Measurements from ENCODE around the gene SLC6A7. TPM values are rescaled to one million over a fixed set of nuclear protein-coding genes. Genes with fewer than 3 reads are reported as not detected.
A peak's percentile ranks its signal among the peaks of the same experiment; 100 is the strongest.

SLC6A7 gene
- total RNA-seq, 2 donors from 2014 or later: 0.14 to 0.19 TPM

GRCh38 chr5:150154618-150155128 lies 35.2 kb upstream of the SLC6A7 start:
- intact Hi-C loops (cut with DNase I): no loop called here
- no peak for DNase-seq (ENCODE audit: low spot score)

- DNase-seq (ENCODE audit: low spot score): peak; percentile 96
- intact Hi-C loops (cut with DNase I): no loop called here
Observed at GRCh38 chr5:150155258-150156026, 34.4 kb upstream of the SLC6A7 start, which contains the start of gene PDGFRB. Gene PDGFRB, minus strand, starts transcription at chr5:150155845. Its CDS starts 18,798 bp downstream, at chr5:150137047.

- intact Hi-C loops (cut with DNase I): no loop called here
- DNase-seq (ENCODE audit: low spot score): no peak
Observed at GRCh38 chr5:150156027-150156368, 33.9 kb upstream of the SLC6A7 start.

- intact Hi-C loops (cut with DNase I): no loop called here
- DNase-seq (ENCODE audit: low spot score): no peak
Observed at GRCh38 chr5:150156540-150156939, 33.3 kb upstream of the SLC6A7 start.

GRCh38 chr5:150157168-150157567 lies 32.7 kb upstream of the SLC6A7 start:
- DNase-seq (ENCODE audit: low spot score): no peak
- intact Hi-C loops (cut with DNase I): no loop called here

- DNase-seq (ENCODE audit: low spot score): no peak
- intact Hi-C loops (cut with DNase I): no loop called here
Observed at GRCh38 chr5:150158170-150158949, 31.5 kb upstream of the SLC6A7 start.

GRCh38 chr5:150159031-150159430 lies 30.8 kb upstream of the SLC6A7 start:
- intact Hi-C loops (cut with DNase I): no loop called here
- DNase-seq (ENCODE audit: low spot score): no peak

- no peak for DNase-seq (ENCODE audit: low spot score)
- intact Hi-C loops (cut with DNase I): loop anchor here in 1 of 2 donors (5.0 kb wide), 1 partner anchor 58 kb away; no protein-coding TSS in a partner anchor
Observed at GRCh38 chr5:150159741-150160179, 30.1 kb upstream of the SLC6A7 start.

- no peak for DNase-seq (ENCODE audit: low spot score)
- intact Hi-C loops (cut with DNase I): loop anchor here in 1 of 2 donors (1.0 to 5.0 kb wide), 2 partner anchors 28 to 57 kb away; no protein-coding TSS in a partner anchor
Observed at GRCh38 chr5:150160448-150161081, 29.3 kb upstream of the SLC6A7 start.

GRCh38 chr5:150161242-150162141 lies 28.4 kb upstream of the SLC6A7 start:
- intact Hi-C loops (cut with DNase I): loop anchor here (1.0 to 5.0 kb wide), 3 partner anchors 29 to 56 kb away; no protein-coding TSS in a partner anchor
- peak; percentile 96 for DNase-seq (ENCODE audit: low spot score)

- intact Hi-C loops (cut with DNase I): loop anchor here (2.0 to 5.0 kb wide), 2 partner anchors 55 kb away; no protein-coding TSS in a partner anchor
- DNase-seq (ENCODE audit: low spot score): no peak
Observed at GRCh38 chr5:150162142-150162513, 27.7 kb upstream of the SLC6A7 start.

- intact Hi-C loops (cut with DNase I): loop anchor here (2.0 to 5.0 kb wide), 2 partner anchors 54 kb away; no protein-coding TSS in a partner anchor
- DNase-seq (ENCODE audit: low spot score): no peak
Observed at GRCh38 chr5:150163035-150163434, 26.8 kb upstream of the SLC6A7 start.

- intact Hi-C loops (cut with DNase I): loop anchor here (2.0 to 5.0 kb wide), 2 partner anchors 53 to 54 kb away; no protein-coding TSS in a partner anchor
Observed at GRCh38 chr5:150163547-150164059, 26.3 kb upstream of the SLC6A7 start.

GRCh38 chr5:150164211-150164980 lies 25.5 kb upstream of the SLC6A7 start:
- intact Hi-C loops (cut with DNase I): loop anchor here in 1 of 2 donors (5.0 kb wide), 1 partner anchor 53 kb away; no protein-coding TSS in a partner anchor
- peak; percentile 90 for DNase-seq (ENCODE audit: low spot score)

More at GRCh38 chr5:150163547-150164059, 26.3 kb upstream of the SLC6A7 start:
- peak; percentile 91 for DNase-seq (ENCODE audit: low spot score)

- DNase-seq (ENCODE audit: low spot score): no peak
- intact Hi-C loops (cut with DNase I): no loop called here
Observed at GRCh38 chr5:150166037-150166649, 23.7 kb upstream of the SLC6A7 start.

- intact Hi-C loops (cut with DNase I): no loop called here
- no peak for DNase-seq (ENCODE audit: low spot score)
Observed at GRCh38 chr5:150166650-150167511, 23.0 kb upstream of the SLC6A7 start, which contains the start of gene CDX1. Gene CDX1, plus strand, starts transcription at chr5:150166778. Its CDS starts 99 bp downstream, at chr5:150166877.
